Urinary bladder (tissue), 4 donors: Measurements from ENCODE around the gene SFMBT1. TPM values are rescaled to one million over a fixed set of nuclear protein-coding genes. Genes with fewer than 3 reads are reported as not detected.

ENCODE experiments used
- DNase-seq: peaks from one replicate; pipeline ENCODE4 v3.0.0-alpha.2; 2015; ENCODE audit errors: extremely low spot score
- H3K27ac ChIP-seq: one replicate; pipeline ENCODE4 v1.5.1; 2013; ENCODE audit warnings: low read depth, mild to moderate bottlenecking, moderate library complexity
- H3K36me3 ChIP-seq: one replicate; pipeline ENCODE4 v1.6.1; 2013; ENCODE audit warnings: mild to moderate bottlenecking, moderate library complexity; ENCODE audit not compliant: insufficient read depth
- H3K4me1 ChIP-seq: one replicate; pipeline ENCODE4 v1.6.1; 2013; ENCODE audit warnings: mild to moderate bottlenecking, moderate library complexity; ENCODE audit not compliant: insufficient read depth
- H3K4me3 ChIP-seq: one replicate; pipeline ENCODE4 v1.5.1; 2013; ENCODE audit warnings: low read depth, low read length
- WGBS: extraction: QIAGEN DNeasy Blood & Tissue Kit; methylation state at CpG from one replicate; pipeline ENCODE4 v1.1.7; 2013; 5-methylcytosine and 5-hydroxymethylcytosine counted together
- polyA plus RNA-seq: library from polyadenylated mRNA; stranded (reverse); fragments of 200-250 nt; gene quantifications from one replicate; pipeline ENCODE4 v1.2.3, GENCODE V29; 2013
- total RNA-seq: library from RNA; depleted of rRNA; stranded (reverse); fragments of >200 nt; gene quantifications from one replicate; pipeline ENCODE4 v1.2.3, GENCODE V29; 2014
- donor health status: healthy with polysubstance abuse.
- donor health status: healthy.

The SFMBT1 gene
- total and polyA plus RNA-seq, 2 donors: 5.5 to 17.8 TPM

- Histone ChIP-seq H3K27ac (no peak overlapping the region), H3K4me1 (no peaks in the 10 kb centered on the region), H3K4me3 (no peak overlapping the region), H3K36me3 (no peaks in the 10 kb centered on the region)
- WGBS: 80% methylated on average over 5 of the region's 5 CpGs
- no peak for DNase-seq
Observed at GRCh38 chr3:52979190-52979983, 66.5 kb downstream of the SFMBT1 start.

GRCh38 chr3:52978109-52978754 is 67.6 kb downstream of the SFMBT1 start:
- H3K4me3 ChIP-seq: no peak overlapping the region
- DNase-seq: no peak
- H3K27ac ChIP-seq: no peak overlapping the region
- peaks cover 1% of the 10 kb centered on the region for H3K36me3 ChIP-seq
- 87% methylated on average over 3 of the region's 3 CpGs for WGBS
- H3K4me1 ChIP-seq: no peaks in the 10 kb centered on the region

- Histone ChIP-seq H3K4me1 (no peaks in the 10 kb centered on the region), H3K27ac (no peak overlapping the region), H3K36me3 (peaks cover 1% of the 10 kb centered on the region), H3K4me3 (no peak overlapping the region)
- WGBS: 68% methylated on average over 4 of the region's 4 CpGs
- no peak for DNase-seq
Observed at GRCh38 chr3:52973806-52974205, 72.1 kb downstream of the SFMBT1 start.

- peaks cover 1% of the 10 kb centered on the region for H3K36me3 ChIP-seq
- H3K4me1 ChIP-seq: no peaks in the 10 kb centered on the region
- no peak overlapping the region for H3K4me3 ChIP-seq
- H3K27ac ChIP-seq: no peak overlapping the region
- WGBS: 54% methylated on average over 3 of the region's 3 CpGs
- no peak for DNase-seq
Observed at GRCh38 chr3:52971895-52972294, 74.0 kb downstream of the SFMBT1 start.

- Histone ChIP-seq H3K36me3 (no peaks in the 10 kb centered on the region), H3K4me1 (no peaks in the 10 kb centered on the region), H3K4me3 (no peak overlapping the region), H3K27ac (no peak overlapping the region)
- WGBS: 97% methylated on average over 2 of the region's 2 CpGs
- no peak for DNase-seq
Observed at GRCh38 chr3:52967398-52967797, 78.5 kb downstream of the SFMBT1 start.

GRCh38 chr3:52962160-52962559 is 83.7 kb downstream of the SFMBT1 start:
- Histone ChIP-seq H3K27ac (no peak overlapping the region), H3K4me3 (no peak overlapping the region), H3K36me3 (no peaks in the 10 kb centered on the region), H3K4me1 (no peaks in the 10 kb centered on the region)
- 93% methylated on average over 2 of the region's 2 CpGs for WGBS
- DNase-seq: no peak

- Histone ChIP-seq H3K36me3 (no peaks in the 10 kb centered on the region), H3K4me3 (no peak overlapping the region), H3K27ac (no peak overlapping the region), H3K4me1 (no peaks in the 10 kb centered on the region)
- DNase-seq: no peak
- WGBS: 96% methylated on average over 2 of the region's 2 CpGs
Observed at GRCh38 chr3:52959773-52960172, 86.1 kb downstream of the SFMBT1 start.

- DNase-seq: no peak
Observed at GRCh38 chr3:52939600-52939999, 106.3 kb downstream of the SFMBT1 start.

GRCh38 chr3:52934630-52935530 is 111.0 kb downstream of the SFMBT1 start:
- no peak overlapping the region for H3K4me3 ChIP-seq
- peak; percentile 13 for DNase-seq
- H3K27ac ChIP-seq: no peak overlapping the region
- H3K4me1 ChIP-seq: no peaks in the 10 kb centered on the region
- no peaks in the 10 kb centered on the region for H3K36me3 ChIP-seq
- 14% methylated on average over 8 of the region's 8 CpGs for WGBS

More at GRCh38 chr3:52939600-52939999, 106.3 kb downstream of the SFMBT1 start:
- no peaks in the 10 kb centered on the region for H3K36me3 ChIP-seq
- H3K27ac ChIP-seq: no peak overlapping the region
- H3K4me1 ChIP-seq: no peaks in the 10 kb centered on the region
- H3K4me3 ChIP-seq: no peak overlapping the region

- Histone ChIP-seq H3K4me3 (no peak overlapping the region), H3K27ac (no peak overlapping the region), H3K4me1 (no peaks in the 10 kb centered on the region), H3K36me3 (no peaks in the 10 kb centered on the region)
- DNase-seq: no peak
- WGBS: 86% methylated on average over 2 of the region's 2 CpGs
Observed at GRCh38 chr3:52931889-52932288, 114.0 kb downstream of the SFMBT1 start.

- Histone ChIP-seq H3K27ac (no peak overlapping the region), H3K4me3 (no peak overlapping the region), H3K36me3 (no peaks in the 10 kb centered on the region), H3K4me1 (no peaks in the 10 kb centered on the region)
- DNase-seq: no peak
- WGBS: 82% methylated on average over 6 of the region's 6 CpGs
Observed at GRCh38 chr3:52931328-52931727, 114.5 kb downstream of the SFMBT1 start.

- H3K4me3 ChIP-seq: no peak overlapping the region
- no peak overlapping the region for H3K27ac ChIP-seq
- WGBS: 88% methylated on average over 3 of the region's 3 CpGs
- H3K36me3 ChIP-seq: peaks cover 2% of the 10 kb centered on the region
- no peaks in the 10 kb centered on the region for H3K4me1 ChIP-seq
- DNase-seq: no peak
Observed at GRCh38 chr3:52930748-52931147, 115.1 kb downstream of the SFMBT1 start.

- WGBS: 90% methylated on average over 2 of the region's 2 CpGs
Observed at GRCh38 chr3:52926554-52926953, 119.3 kb downstream of the SFMBT1 start.

More at GRCh38 chr3:52926554-52926953, 119.3 kb downstream of the SFMBT1 start:
- DNase-seq: no peak
- Histone ChIP-seq H3K4me1 (no peaks in the 10 kb centered on the region), H3K36me3 (peaks cover 2% of the 10 kb centered on the region), H3K4me3 (no peak overlapping the region), H3K27ac (no peak overlapping the region)
